GM12878 (cell line): ENCODE data around the gene CENPP. TPM values are rescaled to one million over a fixed set of nuclear protein-coding genes. Genes with fewer than 3 reads are reported as not detected.

ENCODE experiments used
- ATAC-seq: fragments of 200-7000 bp; cut with Tn5 transposase; 3 replicates; pipeline ENCODE4 v1.9.1; 2020; ENCODE audit warnings: mild to moderate bottlenecking, moderate library complexity
- BruUV-seq: library from RNA; stranded (reverse); fragments of 400-500 nt; replicated peaks from 2 replicates; lab custom pipeline; 2021; lab: Mats Ljungman, UMichigan
- CTCF ChIA-PET: fragments of 300-600 bp; sonication (Branson Sonifier 250); formaldehyde crosslinking; extraction: SDS; loops from one replicate; lab custom pipeline; 2021; ENCODE audit warnings: inconsistent platforms; lab: Yijun Ruan, JAX
- POLR2A ChIA-PET: fragments of 350-600 bp; formaldehyde crosslinking; extraction: SDS; loops from one replicate; lab custom pipeline; 2021; ENCODE audit warnings: inconsistent platforms; lab: Charles Lee
- RAD21 ChIA-PET: fragments of 300-600 bp; sonication (Branson Sonifier 250); formaldehyde crosslinking; loops from one replicate; lab custom pipeline; 2023; ENCODE audit warnings: antibody characterized with exemption; ENCODE audit not compliant: unreplicated experiment; lab: Charles Lee
- SMC1A ChIA-PET: fragments of 300-600 bp; sonication (Branson Sonifier 250); formaldehyde crosslinking; loops from one replicate; lab custom pipeline; 2023; ENCODE audit not compliant: unreplicated experiment, uncharacterized antibody; lab: Charles Lee
- DNase-seq: peaks from one replicate; pipeline ENCODE4 v3.0.0-alpha.2; 2011; ENCODE audit warnings: low read depth, low spot score
- FAIRE-seq: peaks from 3 replicates; lab custom pipeline; 2011; peaks lifted over from hg19 to GRCh38; lab: Jason Lieb, UNC
- H2AFZ ChIP-seq: 2 replicates; pipeline ENCODE4 v1.6.0; 2011; ENCODE audit warnings: low read depth, low read length, control low read depth; ENCODE audit not compliant: control insufficient read depth
- H3K27ac ChIP-seq: 2 replicates; pipeline ENCODE4 v1.5.1; 2011; ENCODE audit warnings: control low read depth; ENCODE audit not compliant: control insufficient read depth, insufficient read depth
- H3K27me3 ChIP-seq, 2 experiments: replicated peaks in 1 of 2; 2 replicates each; pipeline versions ENCODE4 v1.6.0 to v1.6.1; 2011; ENCODE audit warnings: low read length in 1 of 2; ENCODE audit not compliant: control insufficient read depth in 2 of 2, insufficient read depth in 2 of 2
- H3K36me3 ChIP-seq, 2 experiments: 2 replicates each; pipeline ENCODE4 v1.5.1; 2011; ENCODE audit warnings: low read length in 1 of 2; ENCODE audit not compliant: control insufficient read depth in 2 of 2, insufficient read depth in 2 of 2
- H3K4me1 ChIP-seq: 2 replicates; pipeline ENCODE4 v1.6.1; 2011; ENCODE audit warnings: mild to moderate bottlenecking, low read length, moderate library complexity, mixed read lengths; ENCODE audit not compliant: control insufficient read depth, insufficient read depth
- H3K4me2 ChIP-seq: 2 replicates; pipeline ENCODE4 v1.6.0; 2011; ENCODE audit warnings: control low read depth; ENCODE audit not compliant: control insufficient read depth, insufficient read depth
- H3K4me3 ChIP-seq: fragments of 200-600 bp; sonication (generic); 2 replicates; pipeline ENCODE4 v1.5.1; 2016
- H3K79me2 ChIP-seq: 2 replicates; pipeline ENCODE4 v1.6.0; 2011; ENCODE audit warnings: low read length; ENCODE audit not compliant: control insufficient read depth, insufficient read depth
- H3K9ac ChIP-seq: 2 replicates; pipeline ENCODE4 v1.8.0; 2011; ENCODE audit warnings: low read length, control low read depth, mixed read lengths; ENCODE audit not compliant: control insufficient read depth, insufficient read depth
- H3K9me3 ChIP-seq: replicated peaks from 3 replicates; pipeline ENCODE4 v1.5.1; 2011; ENCODE audit warnings: mild to moderate bottlenecking, low read length; ENCODE audit not compliant: control insufficient read depth, insufficient read depth
- H4K20me1 ChIP-seq: 2 replicates; pipeline ENCODE4 v1.6.0; 2011; ENCODE audit not compliant: control insufficient read depth, insufficient read depth
- BRCA1 ChIP-seq: IDR thresholded peaks from 2 replicates; pipeline ENCODE4 v1.6.1; 2011; ENCODE audit warnings: low read depth, low read length, improper control_type of control experiment
- CBX5 ChIP-seq: sonication (generic); IDR thresholded peaks from 2 replicates; pipeline ENCODE4 v1.6.1; 2016; ENCODE audit warnings: low read depth, moderate library complexity, mild to moderate bottlenecking, inconsistent platforms
- CHD4 ChIP-seq: fragments of 200-600 bp; sonication (generic); IDR thresholded peaks from 2 replicates; pipeline ENCODE4 v1.6.1; 2016; ENCODE audit warnings: mild to moderate bottlenecking
- EP300 ChIP-seq, 2 experiments: fragments of 150-350 bp in 1 of 2; IDR thresholded peaks; 2 replicates each; pipeline ENCODE4 v1.6.1; 2011 to 2012; ENCODE audit warnings: low read depth in 2 of 2, low read length in 2 of 2, borderline replicate concordance in 1 of 2, improper control_type of control experiment in 1 of 2, inconsistent platforms in 1 of 2; ENCODE audit not compliant: control insufficient read depth in 1 of 2
- MYC ChIP-seq: IDR thresholded peaks from 2 replicates; pipeline ENCODE4 v1.6.1; 2011; ENCODE audit warnings: mild to moderate bottlenecking, low read length, moderate library complexity, inconsistent platforms; ENCODE audit not compliant: insufficient read depth, insufficient replicate concordance, insufficient read length, severe bottlenecking
- NFXL1 ChIP-seq: fragments of 450-650 bp; IDR thresholded peaks from 2 replicates; pipeline ENCODE4 v1.6.1; 2017; ENCODE audit warnings: antibody characterized with exemption, mild to moderate bottlenecking, borderline replicate concordance
- TARDBP ChIP-seq: IDR thresholded peaks from 2 replicates; pipeline ENCODE4 v1.6.1; 2016; ENCODE audit warnings: borderline replicate concordance
- WGBS: methylation state at CpG from one replicate; pipeline ENCODE4 v1.1.6; 2016; ENCODE audit warnings: low lambda C conversion rate; ENCODE audit not compliant: insufficient replicate concordance, insufficient coverage; ENCODE audit errors: missing lambda C conversion rate; 5-methylcytosine and 5-hydroxymethylcytosine counted together
- in situ Hi-C: fragments of 300-500 bp; cut with MboI; formaldehyde crosslinking; loops from 9 replicates; pipeline ENCODE4 v1.14.3; 2018; ENCODE audit warnings: mixed read lengths
- intact Hi-C: fragments of 100-400 bp; cut with micrococcal nuclease; formaldehyde crosslinking; loops from one replicate; pipeline ENCODE4 v1.14.2; 2022; ENCODE audit not compliant: unreplicated experiment
- polyA plus RNA-seq, 11 experiments: library from polyadenylated mRNA; depleted of rRNA in 4 of 11; unstranded in 6 of 11; stranded (reverse) in 5 of 11; fragments of >200 nt; fragmentation: Nextera tagmentation in 4 of 11; fragmentation: Illumina TruSeq in 1 of 11; extraction: Ambion mirVana in 4 of 11; extraction: Trizol in 1 of 11; gene quantifications; 1 replicate in 1 of 11; 2 replicates in 10 of 11; pipeline versions ENCODE4 v1.2.1 to v1.2.3, GENCODE V29; 2011 to 2016; ENCODE audit warnings: inconsistent platforms in 2 of 11, missing spikeins in 2 of 11, low read depth in 1 of 11
- total RNA-seq, 4 experiments: library from RNA; depleted of rRNA in 3 of 4; stranded (reverse); fragments of >200 nt in 3 of 4; fragmentation: Illumina TruSeq in 1 of 4; extraction: Trizol in 1 of 4; gene quantifications; 2 replicates each; pipeline versions ENCODE4 v1.2.1 to v1.2.3, GENCODE V29; 2013 to 2021
- TF ChIP-seq, protein P1 (sequence below): fragments of 150-350 bp; IDR thresholded peaks from 2 replicates; pipeline ENCODE4 v1.6.1; 2016; ENCODE audit warnings: low read depth, low read length

CENPP gene
- total and polyA plus RNA-seq, 10 of the 15 experiments (the other 5 are each of a cell fraction or from before 2014, with no cell fraction given): 9.4 to 31.4 (median 19.8) TPM

DNA sequence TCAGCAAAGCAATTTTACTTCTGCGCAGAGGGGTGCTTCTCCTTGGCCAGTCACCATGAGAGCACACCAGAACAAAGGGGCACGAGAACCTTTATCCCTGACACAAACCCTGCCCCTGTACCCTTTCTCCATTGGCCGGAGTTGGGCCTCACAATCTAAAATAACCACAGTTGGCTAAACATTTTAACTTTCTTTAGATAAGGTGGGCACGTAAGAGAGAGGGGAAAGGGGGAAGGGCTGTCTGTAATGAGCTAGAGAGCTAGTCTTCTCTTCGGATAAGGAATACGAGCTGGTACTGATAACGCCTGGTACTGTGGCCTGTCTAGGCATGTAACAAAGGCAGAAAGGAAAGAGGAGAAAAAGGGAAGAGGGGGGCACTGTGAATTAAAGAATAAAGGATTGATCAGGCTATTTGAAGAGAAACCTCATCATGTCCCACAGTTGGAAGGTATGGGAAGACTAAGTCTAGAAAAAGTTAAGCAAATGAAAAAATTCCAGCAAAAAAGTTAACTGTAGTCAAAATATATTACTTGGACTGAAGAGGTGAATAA is 30.4 kb upstream of the CENPP start:
- in situ Hi-C loops: no loop called here
- WGBS: 92% methylated on average over 7 of the region's 7 CpGs
- ATAC-seq: no peak
- POLR2A ChIA-PET: interaction anchor here (1.6 kb wide), 1 partner anchor 31 kb away, joined by 4 read pairs; no protein-coding TSS in a partner anchor
- no TSS peak for BruUV-seq
- Histone ChIP-seq H3K9me3 (no peaks in the 10 kb centered on the region), H4K20me1 (no peaks in the 10 kb centered on the region), H3K27ac (no peak overlapping the region), H3K4me2 (no peak overlapping the region), H3K27me3 (no peaks in the 10 kb centered on the region), H3K36me3 (peaks cover 0 to 20% of the 10 kb centered on the region in 2 experiments; a peak in 3 of 4 replicates), H3K79me2 (peaks cover 47% of the 10 kb centered on the region), H3K4me3 (no peak overlapping the region), H2AFZ (no peak overlapping the region), H3K9ac (no peak overlapping the region), H3K4me1 (peaks cover 17% of the 10 kb centered on the region)
- intact Hi-C loops: no loop called here
- RAD21 ChIA-PET: no interaction called here
- DNase-seq: no peak
- no peak for FAIRE-seq
- CTCF ChIA-PET: interaction anchor here (0.7 to 2.3 kb wide), 2 partner anchors 26 to 157 kb away, joined by 3 to 6 read pairs; no protein-coding TSS in a partner anchor
- SMC1A ChIA-PET: interaction anchor here (1.0 kb wide), 1 partner anchor 75 kb away, joined by 3 read pairs; no protein-coding TSS in a partner anchor
- TF ChIP-seq BRCA1 (no peak), CBX5 (no peak), MYC (no peak), TARDBP (no peak), NFXL1 (no peak), EP300 (IDR thresholded peaks at IDR 0.05; ENCODE audit: borderline replicate concordance in 1 of 2, control insufficient read depth in 1 of 2, low read depth in 2 of 2, low read length in 2 of 2) (no peak), CHD4 (no peak)
- TF ChIP-seq, protein P1, sequence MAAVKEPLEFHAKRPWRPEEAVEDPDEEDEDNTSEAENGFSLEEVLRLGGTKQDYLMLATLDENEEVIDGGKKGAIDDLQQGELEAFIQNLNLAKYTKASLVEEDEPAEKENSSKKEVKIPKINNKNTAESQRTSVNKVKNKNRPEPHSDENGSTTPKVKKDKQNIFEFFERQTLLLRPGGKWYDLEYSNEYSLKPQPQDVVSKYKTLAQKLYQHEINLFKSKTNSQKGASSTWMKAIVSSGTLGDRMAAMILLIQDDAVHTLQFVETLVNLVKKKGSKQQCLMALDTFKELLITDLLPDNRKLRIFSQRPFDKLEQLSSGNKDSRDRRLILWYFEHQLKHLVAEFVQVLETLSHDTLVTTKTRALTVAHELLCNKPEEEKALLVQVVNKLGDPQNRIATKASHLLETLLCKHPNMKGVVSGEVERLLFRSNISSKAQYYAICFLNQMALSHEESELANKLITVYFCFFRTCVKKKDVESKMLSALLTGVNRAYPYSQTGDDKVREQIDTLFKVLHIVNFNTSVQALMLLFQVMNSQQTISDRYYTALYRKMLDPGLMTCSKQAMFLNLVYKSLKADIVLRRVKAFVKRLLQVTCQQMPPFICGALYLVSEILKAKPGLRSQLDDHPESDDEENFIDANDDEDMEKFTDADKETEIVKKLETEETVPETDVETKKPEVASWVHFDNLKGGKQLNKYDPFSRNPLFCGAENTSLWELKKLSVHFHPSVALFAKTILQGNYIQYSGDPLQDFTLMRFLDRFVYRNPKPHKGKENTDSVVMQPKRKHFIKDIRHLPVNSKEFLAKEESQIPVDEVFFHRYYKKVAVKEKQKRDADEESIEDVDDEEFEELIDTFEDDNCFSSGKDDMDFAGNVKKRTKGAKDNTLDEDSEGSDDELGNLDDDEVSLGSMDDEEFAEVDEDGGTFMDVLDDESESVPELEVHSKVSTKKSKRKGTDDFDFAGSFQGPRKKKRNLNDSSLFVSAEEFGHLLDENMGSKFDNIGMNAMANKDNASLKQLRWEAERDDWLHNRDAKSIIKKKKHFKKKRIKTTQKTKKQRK: no peak
- TF ChIP-seq, all 136 proteins: peak for 0
